HG03354 (cell line): ENCODE data around the gene ARCN1.

ENCODE experiments used
- ATAC-seq: cut with Tn5 transposase; IDR thresholded peaks from one replicate; pipeline ENCODE4 v1.9.1; 2021; ENCODE audit warnings: mild to moderate bottlenecking; ENCODE audit not compliant: unreplicated experiment, poor library complexity, severe bottlenecking

The ARCN1 gene

DNA sequence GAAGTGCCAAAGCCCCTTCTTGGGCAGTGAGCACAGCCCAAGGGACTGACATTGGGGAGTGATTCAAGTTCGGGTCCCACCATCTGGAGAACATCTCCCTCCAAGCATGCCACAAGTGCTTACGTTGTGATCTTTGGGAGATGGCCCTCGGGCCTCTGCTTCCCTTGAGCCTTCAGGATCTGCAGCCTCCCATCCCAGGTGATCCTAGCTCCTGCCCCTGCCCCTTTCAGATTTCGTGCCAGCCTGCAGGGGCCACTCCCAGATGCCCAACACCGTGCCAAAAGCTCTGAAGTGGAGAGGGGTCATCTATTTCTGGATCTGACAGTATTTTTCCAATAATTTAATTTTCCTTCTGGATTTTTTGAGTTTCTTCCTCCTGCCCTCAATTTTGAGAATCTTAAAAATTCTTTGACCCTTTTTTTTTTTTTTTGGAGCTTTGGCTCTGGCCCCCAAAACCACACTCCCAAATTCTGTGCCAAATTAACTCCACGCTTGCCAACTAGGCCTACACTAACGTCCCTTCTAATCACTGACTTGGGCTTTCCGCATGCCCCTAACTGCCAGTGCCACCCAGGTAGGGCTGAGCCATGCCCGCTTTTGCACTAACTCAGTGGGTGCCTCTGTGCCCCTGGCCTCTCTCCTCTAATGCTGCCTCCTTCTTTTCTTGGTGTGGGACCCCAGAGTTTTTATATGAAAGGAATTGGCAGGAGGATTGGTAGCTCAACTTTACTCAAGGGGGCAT lies 60.5 kb downstream of the ARCN1 start:
- no peak for ATAC-seq

DNA sequence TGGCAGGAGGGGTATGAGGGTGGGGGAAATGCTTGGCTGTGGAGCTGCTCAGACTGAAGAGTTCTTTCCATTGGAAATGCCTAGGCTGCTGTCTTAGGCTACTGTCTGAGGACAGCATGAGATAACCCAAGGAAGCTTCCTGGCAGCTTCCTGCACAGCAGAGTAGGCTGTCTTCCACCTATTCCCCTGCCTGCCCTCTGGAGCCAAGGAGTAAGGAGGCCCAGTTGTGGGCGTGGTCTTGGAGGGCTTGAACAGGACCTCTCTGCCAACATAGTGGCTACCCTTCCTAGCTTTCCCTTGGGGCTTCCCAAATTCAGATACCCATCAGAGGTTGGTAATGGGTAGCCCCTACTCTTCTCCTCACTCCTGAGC lies 61.1 kb downstream of the ARCN1 start:
- ATAC-seq: no peak

DNA sequence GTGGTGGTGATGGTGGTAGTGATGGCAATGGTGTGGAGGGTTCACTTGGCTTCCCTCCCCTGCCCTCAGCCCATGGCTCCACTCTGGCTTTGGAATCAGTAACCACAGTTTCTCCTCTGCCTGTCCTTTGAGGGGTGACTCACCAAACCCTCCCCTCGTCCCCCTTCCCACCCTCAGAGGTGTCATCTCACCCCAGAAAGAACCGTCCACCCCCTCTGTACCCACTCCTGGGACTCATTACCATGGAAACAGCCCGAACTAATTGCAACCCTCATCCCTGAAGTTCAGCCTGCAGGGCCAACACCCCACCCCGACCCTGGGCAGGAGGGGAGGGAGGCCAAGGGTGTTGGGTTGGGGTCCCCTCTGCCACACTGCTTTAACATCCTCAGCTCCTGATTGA lies 61.8 kb downstream of the ARCN1 start:
- no peak for ATAC-seq

DNA sequence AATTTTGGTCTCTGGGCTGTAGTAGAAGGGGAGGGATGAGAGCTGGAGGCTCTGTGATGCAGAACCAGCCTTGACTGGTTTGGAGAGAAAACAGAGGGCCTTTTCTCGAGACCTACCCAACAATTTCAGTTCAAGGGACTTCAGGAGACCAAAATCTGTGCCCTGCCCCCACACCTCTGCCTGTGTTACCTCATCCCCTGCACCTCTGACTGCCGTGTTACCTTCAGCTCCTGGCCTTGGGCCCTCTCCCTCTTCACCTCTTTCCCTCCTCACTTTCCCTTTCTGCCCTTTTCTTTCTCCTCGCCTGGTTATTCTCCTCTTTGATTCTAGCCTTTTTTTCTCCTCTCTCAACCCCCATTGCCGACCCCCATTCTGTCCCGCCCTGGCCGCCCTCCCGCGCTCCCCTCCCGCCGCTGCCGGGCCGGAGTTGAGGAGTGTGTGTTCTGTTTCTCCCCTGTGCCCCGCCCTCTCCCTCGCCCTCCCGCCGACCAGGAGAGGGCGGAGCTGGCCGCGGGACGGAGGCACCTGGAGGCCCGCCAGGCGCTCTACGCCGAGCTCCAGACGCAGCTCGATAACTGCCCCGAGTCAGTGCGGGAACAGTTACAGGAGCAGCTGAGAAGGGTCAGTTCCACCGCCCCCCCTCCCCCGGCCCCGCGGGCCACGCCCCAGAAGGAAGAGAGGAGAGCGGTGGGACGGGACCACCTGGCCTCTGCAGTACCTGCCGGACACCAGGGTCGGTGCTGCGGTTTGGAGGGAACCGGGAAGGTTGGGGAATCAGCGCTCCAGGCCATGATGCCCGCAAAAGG lies 62.4 kb downstream of the ARCN1 start:
- ATAC-seq: no peak

DNA sequence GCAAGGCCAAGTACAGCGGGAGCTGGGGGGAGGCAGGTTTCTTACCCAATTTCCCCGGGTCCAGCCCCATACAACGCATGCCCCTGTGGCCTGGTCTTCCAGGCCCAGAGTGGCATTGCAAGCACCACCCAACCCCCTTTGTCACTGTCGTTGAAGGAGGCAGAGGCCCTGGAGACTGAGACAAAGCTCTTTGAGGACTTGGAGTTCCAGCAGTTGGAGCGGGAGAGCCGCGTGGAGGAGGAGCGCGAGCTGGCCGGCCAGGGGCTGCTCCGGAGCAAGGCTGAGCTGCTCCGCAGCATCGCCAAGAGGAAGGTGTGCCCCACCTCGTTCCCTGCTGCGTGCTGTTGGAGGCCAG lies 63.0 kb downstream of the ARCN1 start:
- ATAC-seq: no peak

DNA sequence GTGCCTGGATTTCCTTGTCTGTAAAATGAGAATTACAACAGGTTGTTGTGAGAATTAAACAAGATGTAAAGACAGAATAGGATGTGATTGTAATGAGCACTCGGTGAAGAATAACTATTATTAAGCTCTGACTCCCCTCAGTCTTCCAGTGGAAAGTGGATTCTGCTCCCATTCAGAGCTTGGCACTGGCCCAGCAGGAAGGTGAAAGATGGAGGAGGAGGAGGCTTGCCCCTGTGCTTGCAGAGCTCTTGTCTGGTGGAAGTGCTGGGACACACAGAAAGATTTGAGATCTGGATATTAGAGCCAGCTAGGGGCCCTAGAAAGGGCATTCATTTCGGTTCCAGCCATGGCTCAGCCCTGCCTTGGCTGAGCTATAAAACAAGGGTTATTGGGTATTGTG lies 63.4 kb downstream of the ARCN1 start:
- ATAC-seq: no peak

DNA sequence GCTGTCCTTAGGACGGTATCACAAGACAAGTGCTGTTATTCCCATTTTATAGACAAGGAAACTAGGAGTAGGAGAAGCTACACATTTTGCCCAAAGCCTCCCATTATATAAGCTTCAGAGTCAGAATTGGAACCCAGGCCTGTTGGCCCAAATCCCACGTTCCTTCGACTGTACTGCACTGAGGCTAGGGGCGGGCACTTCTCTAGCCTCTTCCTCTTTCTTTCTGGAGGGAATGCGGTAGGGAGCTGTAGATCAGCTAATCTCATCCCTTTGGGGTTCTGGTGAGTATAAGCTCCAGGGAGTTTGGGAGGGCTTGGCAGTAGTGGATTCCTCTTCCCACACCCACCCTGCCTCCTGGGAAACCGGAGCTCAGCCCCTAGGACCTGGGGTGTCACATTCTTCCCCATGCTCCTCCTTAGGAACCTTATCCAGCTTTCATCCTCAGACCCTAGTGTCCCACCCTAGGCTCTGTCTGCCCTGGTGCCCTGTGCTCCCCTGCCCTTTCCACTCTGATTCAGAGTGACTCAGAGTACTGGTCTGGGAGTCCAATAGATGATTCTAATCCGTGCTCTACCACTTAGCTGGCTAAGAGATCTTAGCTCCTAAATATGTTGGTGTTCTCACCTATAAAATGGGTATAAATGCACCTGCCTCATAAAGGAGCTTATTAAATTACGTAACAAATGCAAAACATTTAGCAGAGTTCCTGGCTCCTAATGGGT lies 64.5 kb downstream of the ARCN1 start:
- no peak for ATAC-seq

DNA sequence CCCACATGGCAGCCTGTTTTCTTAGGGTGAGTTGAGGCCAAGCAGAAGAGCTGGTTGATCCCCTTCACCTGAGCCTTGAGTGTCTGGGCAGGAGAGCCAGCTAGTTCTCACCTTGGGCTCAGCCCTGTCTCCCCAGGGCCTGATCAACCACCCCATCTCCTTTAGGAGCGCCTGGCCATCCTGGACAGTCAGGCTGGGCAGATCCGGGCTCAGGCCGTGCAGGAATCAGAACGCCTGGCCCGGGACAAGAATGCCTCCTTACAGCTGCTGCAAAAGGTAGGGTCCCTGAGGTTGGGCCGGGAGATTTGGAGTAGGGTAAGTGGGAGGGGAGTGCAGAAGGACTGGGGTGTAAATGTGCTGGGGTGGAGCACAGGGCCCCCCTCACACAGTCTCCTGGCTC lies 66.5 kb downstream of the ARCN1 start:
- ATAC-seq: no peak

DNA sequence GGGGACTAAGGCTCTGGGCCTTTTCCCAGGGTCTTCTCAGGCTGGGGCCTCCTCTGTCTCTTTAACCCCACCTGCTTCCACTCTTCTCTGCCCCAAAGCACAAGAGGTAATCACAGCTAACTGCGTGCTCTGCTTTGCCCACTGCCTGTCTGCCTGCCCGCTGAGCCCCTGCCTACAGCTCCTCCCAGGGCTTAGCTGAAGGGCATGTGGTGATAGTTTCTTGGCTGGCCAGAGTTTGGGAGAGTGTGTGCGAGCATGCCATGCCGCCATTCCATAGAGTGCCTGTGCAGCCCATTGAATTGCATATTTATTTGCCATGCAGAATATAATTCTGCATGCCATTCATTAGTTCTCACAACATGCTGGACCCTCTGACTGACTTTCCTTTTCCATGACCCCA lies 67.7 kb downstream of the ARCN1 start:
- no peak for ATAC-seq

DNA sequence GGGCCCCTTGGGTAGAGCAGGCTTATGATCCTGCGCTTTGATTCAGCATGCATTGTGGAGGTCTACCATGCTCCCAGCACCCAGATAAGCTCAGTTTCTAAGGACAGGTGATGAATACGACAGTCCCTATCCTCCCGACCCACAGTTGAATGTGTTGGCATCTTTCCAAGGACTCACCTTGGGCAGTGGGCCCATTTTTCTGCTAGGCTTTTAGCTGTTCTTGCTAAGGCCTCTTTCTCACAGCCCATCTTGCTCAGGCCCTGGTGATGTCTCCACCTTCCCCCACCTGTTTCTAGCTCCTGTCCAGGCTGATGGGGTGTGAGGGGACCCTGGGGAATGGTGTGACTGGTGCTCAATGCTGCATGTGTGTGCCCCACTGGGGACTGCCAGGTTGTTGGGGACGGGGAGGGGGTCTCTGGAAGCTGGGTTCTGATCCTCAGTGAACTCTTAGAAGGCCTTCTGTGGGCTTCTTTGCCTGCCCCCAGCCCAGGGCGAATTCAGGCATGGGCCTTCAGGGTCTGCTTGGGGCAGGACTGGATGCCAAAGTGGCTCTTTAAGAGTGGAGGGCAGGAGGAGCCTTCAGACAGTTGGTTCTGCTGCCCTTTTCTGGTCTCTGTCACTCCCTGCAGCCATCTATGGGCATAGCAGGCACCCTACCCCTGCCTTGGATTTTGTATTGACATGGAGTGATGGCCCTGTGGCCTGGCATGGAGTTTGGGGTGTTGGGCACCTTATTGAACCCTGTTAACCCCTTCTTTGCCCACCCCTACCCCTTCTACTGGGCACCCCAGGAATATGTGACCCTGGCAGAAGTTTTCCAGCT lies 68.3 kb downstream of the ARCN1 start:
- ATAC-seq: no peak

DNA sequence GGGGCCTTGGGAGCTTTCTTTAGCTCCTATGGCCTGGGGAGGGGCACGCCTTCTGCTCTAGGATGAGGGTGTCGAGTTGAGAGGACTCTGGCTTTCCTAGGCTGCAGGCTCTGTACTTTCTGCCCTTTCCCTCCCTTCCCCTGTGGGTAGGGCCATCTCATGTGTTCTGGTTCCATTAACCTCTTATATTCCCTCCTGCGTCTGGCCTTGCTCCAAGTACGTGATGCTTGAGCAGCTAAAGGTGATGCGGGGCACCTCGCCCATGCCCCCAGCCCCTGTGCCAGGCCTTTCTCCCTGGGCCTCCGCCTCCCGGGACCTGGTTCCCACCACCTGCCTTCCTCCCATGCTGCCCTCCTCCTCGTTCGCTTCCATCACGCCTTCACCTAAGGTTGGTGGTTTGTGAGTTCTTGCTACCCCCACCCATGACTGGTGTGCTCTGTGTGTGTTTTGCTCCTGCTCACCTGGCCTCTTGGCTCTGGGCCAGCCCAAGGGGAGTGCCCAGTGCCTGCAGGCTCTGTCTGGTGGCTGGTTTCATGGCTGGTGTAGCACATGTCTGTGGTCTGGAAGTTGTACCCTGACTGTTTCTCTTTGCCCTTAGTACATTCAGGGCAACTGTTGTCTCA lies 69.3 kb downstream of the ARCN1 start:
- ATAC-seq: no peak

DNA sequence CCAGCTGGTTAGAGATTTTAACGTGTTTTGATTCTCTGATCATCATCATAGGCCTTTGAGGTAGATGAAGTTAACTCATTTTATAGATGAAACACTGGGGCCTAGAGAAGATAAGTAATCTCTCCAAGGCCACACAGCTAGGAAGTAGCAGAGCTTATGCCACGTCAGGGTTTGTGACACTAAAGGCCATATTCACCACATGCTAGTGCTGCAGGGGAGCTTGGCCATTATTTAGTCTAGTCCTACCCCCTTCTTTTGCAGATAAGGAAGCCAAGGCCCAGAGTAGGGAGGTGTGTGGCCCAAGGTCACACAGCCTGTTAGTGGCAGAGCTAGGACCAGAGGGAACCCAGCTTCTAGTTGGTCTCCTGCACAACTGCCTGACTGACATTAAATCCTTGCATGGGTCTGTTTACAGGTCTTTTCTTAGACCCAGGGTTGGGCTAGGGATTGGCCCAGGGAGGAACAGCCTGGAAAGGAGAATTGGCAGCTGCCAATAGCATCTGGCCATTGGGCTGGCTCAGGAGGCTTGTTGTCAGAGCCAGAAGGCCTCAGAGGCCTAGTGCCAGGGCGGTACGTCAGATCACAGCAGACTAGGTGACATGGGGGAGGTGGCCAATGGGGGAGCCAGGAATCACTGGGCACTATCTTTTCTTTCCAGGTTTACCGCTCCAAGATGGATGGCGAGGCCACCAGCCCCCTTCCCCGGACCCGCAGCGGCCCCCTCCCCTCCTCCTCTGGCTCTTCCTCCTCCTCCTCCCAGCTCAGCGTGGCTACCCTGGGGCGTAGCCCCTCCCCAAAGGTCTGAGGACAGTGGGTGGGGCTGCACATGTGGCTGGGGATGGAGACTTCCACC lies 71.2 kb downstream of the ARCN1 start:
- no peak for ATAC-seq

DNA sequence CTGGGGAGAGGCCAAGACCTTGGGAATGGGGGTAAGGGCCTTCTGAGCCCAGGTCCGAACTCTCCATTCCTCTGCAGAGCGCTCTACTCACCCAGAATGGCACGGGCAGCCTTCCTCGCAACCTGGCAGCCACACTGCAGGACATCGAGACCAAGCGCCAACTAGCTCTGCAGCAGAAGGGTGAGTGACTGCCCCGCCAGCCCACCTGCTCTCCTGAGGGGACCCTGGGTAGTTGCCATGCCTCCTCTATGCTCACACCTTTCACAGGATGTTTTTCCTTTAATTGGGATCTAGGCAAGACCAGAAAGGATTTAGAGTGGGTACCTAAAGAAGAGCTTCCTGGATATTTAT lies 71.8 kb downstream of the ARCN1 start:
- no peak for ATAC-seq

DNA sequence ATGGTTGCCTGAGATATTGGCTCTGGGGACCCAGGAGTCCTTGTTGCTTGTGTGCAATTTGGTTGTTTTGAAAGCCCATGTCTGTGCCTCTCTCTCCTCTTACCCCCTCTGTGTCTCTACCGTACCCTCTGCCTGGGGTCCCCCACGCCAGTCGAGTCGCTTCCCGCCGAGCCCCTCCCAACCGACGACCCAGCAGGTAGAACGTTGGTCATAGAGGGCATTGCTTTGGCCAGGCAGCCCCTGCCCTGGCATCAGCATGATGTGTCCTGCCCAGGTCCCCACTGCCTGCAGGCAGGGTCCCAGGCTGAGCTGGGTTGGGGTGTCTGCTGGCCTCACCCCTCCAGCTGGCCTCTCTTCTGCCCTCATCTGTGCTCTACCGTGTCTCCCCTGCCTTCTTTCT lies 72.3 kb downstream of the ARCN1 start:
- ATAC-seq: no peak

DNA sequence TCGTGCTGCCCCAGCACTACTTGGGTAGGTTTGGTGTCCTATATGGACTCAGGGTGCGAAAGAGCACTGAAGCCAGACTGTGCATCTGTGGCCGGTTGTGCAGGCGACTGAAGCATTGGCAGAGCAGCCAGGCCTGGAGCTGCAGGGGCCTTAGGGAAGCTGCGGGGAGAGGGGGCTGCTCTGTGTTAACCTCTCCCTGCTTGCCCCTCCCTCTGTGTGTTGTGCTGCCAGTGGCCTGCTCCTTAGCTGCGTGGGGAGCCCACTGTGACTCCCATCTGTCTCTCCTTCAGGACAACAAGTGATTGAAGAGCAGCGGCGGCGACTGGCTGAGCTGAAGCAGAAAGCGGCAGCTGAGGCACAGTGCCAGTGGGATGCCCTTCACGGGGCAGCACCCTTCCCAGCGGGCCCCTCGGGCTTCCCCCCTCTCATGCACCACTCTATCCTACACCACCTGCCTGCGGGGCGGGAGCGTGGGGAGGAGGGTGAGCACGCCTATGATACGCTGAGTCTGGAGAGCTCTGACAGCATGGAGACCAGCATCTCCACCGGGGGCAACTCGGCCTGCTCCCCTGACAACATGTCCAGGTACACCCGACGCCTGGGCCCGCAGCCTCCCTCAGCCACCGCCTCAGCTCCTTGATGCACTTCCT lies 73.0 kb downstream of the ARCN1 start:
- ATAC-seq: no peak

DNA sequence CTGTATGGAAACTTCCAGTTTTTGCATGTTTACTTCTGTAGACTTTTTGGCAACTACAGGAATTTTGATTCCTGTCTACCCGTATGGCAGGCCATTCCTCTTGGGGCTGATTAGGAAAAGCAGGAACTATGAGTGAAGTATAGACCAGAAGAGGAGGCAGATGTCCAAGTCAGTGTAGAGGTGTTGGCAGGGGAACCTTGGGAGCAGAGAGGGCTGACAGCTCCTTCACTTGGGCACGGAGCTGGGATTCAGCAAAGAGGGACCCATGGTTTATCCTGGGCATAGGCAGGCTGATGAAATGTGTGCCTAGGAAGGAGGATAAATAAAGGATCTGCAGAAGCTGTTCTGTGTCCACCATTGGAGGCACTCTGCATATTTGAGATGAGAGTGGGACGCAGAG lies 74.2 kb downstream of the ARCN1 start:
- no peak for ATAC-seq

DNA sequence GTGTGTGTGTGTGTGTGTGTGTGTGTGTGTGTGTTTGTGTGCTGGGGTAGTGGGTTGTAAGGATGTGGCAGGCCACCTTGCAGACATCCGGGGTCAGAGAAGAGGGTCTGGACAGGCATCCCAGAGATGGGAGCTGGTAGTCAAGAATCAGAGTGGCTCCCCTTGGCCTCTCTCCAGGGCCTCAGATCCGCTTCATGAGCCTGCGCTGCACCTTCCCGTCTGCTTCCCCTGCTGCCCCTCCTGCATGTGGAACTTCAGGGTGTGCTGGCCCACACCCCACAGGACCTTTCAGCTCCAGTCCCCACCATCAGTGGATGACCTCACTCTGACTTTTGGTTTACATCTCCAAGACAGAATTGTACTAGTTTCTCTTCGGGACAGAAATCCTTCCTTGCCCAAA lies 76.1 kb downstream of the ARCN1 start:
- ATAC-seq: no peak

DNA sequence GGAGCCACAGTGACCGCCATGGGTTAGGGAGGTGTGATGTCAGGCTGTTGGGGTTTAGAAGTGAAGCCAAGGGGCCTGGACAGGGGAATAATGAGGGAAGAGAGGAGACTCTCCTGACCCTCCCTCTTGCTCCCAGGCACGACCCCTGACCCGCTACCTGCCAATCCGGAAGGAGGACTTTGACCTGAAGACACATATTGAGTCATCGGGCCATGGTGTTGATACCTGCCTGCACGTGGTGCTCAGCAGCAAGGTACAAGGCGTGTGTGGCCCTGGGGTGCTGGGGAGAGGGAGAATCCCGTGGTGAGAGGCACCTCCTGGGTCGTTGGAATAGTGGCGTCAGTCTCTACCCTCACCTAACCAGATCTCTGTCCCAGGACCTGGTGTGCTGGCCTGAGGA lies 77.7 kb downstream of the ARCN1 start:
- no peak for ATAC-seq
